Panc1 (cell line): ENCODE measurements around the gene LCE1F. TPM values are rescaled to one million over a fixed set of nuclear protein-coding genes. Genes with fewer than 3 reads are reported as not detected.

Source experiments
- ATAC-seq: fragments of 200-7000 bp; cut with Tn5 transposase; 2 replicates; pipeline ENCODE4 v1.9.1; 2020; ENCODE audit warnings: mild to moderate bottlenecking, moderate library complexity
- BruUV-seq: library from RNA; stranded (reverse); fragments of 400-500 nt; replicated peaks from 2 replicates; lab custom pipeline; 2021; lab: Mats Ljungman, UMichigan
- CTCF ChIA-PET: fragments of 300-600 bp; sonication (Branson Sonifier 250); formaldehyde crosslinking; loops from one replicate; lab custom pipeline; 2022; ENCODE audit warnings: antibody characterized with exemption; lab: Charles Lee
- POLR2A ChIA-PET: fragments of 300-600 bp; sonication (Branson Sonifier 250); formaldehyde crosslinking; loops from one replicate; lab custom pipeline; 2022; ENCODE audit warnings: antibody characterized with exemption; lab: Charles Lee
- DNase-seq: peaks from one replicate; pipeline ENCODE4 v3.0.0-alpha.2; 2010; ENCODE audit warnings: low read depth, low spot score
- H3K27ac ChIP-seq: 2 replicates; pipeline ENCODE4 v1.5.1; 2011; ENCODE audit warnings: mild to moderate bottlenecking, low read length, inconsistent platforms
- H3K27me3 ChIP-seq: fragments of 200-500 bp; sonication (Bioruptor generic); 2 replicates; pipeline ENCODE4 v1.6.0; 2014; ENCODE audit warnings: low read length, inconsistent platforms; ENCODE audit not compliant: control insufficient read depth, insufficient read depth
- H3K36me3 ChIP-seq: fragments of 200-500 bp; sonication (Bioruptor generic); 2 replicates; pipeline ENCODE4 v1.5.1; 2014; ENCODE audit warnings: inconsistent platforms, mild to moderate bottlenecking, low read length, moderate library complexity; ENCODE audit not compliant: control insufficient read depth, insufficient read depth
- H3K4me1 ChIP-seq: 2 replicates; pipeline ENCODE4 v1.5.1; 2011; ENCODE audit warnings: inconsistent platforms, mild to moderate bottlenecking, low read length, moderate library complexity; ENCODE audit not compliant: control insufficient read depth, insufficient read depth
- H3K4me3 ChIP-seq, 2 experiments: 2 replicates each; pipeline ENCODE4 v1.5.1; 2011 to 2012; ENCODE audit warnings: low read depth in 2 of 2, low read length in 2 of 2, mild to moderate bottlenecking in 2 of 2, inconsistent platforms in 1 of 2, moderate library complexity in 1 of 2
- H3K9me3 ChIP-seq: fragments of 200-500 bp; sonication (Bioruptor generic); 2 replicates; pipeline ENCODE4 v1.5.1; 2014; ENCODE audit warnings: low read depth, mild to moderate bottlenecking, inconsistent platforms, low read length, moderate library complexity; ENCODE audit not compliant: control insufficient read depth, insufficient read depth
- POLR2AphosphoS5 ChIP-seq: IDR thresholded peaks from 2 replicates; pipeline ENCODE4 v1.6.1; 2012; ENCODE audit warnings: mild to moderate bottlenecking, low read depth, low read length, moderate library complexity
- SIN3A ChIP-seq: IDR thresholded peaks from 2 replicates; pipeline ENCODE4 v1.6.1; 2012; ENCODE audit warnings: low read depth, mild to moderate bottlenecking, low read length, moderate library complexity, borderline replicate concordance; ENCODE audit not compliant: insufficient read depth
- TCF7L2 ChIP-seq: IDR thresholded peaks from 2 replicates; pipeline ENCODE4 v1.6.1; 2011; ENCODE audit warnings: mild to moderate bottlenecking, low read depth, low read length, inconsistent platforms
- in situ Hi-C: cut with HindIII; loops from 2 replicates; pipeline ENCODE4 v1.10.0; 2016; ENCODE audit warnings: low sequenced_read_pairs, low pct_unique_long_range_greater_than_20kb
- intact Hi-C: fragments of 100-400 bp; cut with micrococcal nuclease; formaldehyde crosslinking; loops from one replicate; pipeline ENCODE4 v1.10.0; 2022; ENCODE audit not compliant: unreplicated experiment
- total RNA-seq: library from RNA; stranded (reverse); gene quantifications from one replicate; pipeline ENCODE4 v1.2.1, GENCODE V29; 2021; ENCODE audit not compliant: unreplicated experiment
- TF ChIP-seq, protein P1 (sequence below): fragments of 450-650 bp; IDR thresholded peaks from 2 replicates; pipeline ENCODE4 v1.5.1; 2017; ENCODE audit warnings: mild to moderate bottlenecking
- TF ChIP-seq, protein P2 (sequence below), 2 experiments: IDR thresholded peaks; 2 replicates each; pipeline ENCODE4 v1.6.1; 2011 to 2012; ENCODE audit warnings: low read depth in 2 of 2, control low read depth in 1 of 2, low read length in 1 of 2, mild to moderate bottlenecking in 1 of 2, moderate library complexity in 1 of 2; ENCODE audit not compliant: insufficient read depth in 1 of 2

Gene LCE1F
- total RNA-seq, 1 experiment from 2014 or later = not detected

DNA sequence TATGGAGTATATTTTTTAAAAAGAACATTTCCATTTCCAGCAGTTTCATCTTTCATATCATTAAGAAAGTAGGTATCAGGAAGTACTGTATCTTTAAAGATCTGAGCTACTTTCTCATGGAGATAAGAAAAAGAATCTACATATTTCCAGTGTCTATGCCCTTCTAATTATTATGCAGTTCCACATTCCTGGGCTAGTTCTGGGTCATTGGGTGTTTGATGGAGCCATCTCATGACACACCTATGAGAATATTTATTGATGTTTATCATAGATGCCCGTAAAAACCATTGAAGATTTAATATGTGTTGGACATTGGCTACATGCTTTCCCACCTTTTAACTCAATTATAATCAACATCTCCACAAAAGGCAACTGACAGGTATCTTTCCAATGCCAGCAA is 46.0 kb upstream of the LCE1F start:
- Histone ChIP-seq H3K4me3 (no peak overlapping the region), H3K4me1 (no peaks in the 10 kb centered on the region), H3K27me3 (no peaks in the 10 kb centered on the region; the same call in none of the 2 replicates), H3K36me3 (no peaks in the 10 kb centered on the region), H3K9me3 (no peaks in the 10 kb centered on the region), H3K27ac (no peak overlapping the region)
- CTCF ChIA-PET = no interaction called here
- BruUV-seq = no TSS peak
- ATAC-seq (no peak), DNase-seq (no peak)
- intact Hi-C loops = no loop called here
- in situ Hi-C loops = no loop called here
- TF ChIP-seq, protein P1, sequence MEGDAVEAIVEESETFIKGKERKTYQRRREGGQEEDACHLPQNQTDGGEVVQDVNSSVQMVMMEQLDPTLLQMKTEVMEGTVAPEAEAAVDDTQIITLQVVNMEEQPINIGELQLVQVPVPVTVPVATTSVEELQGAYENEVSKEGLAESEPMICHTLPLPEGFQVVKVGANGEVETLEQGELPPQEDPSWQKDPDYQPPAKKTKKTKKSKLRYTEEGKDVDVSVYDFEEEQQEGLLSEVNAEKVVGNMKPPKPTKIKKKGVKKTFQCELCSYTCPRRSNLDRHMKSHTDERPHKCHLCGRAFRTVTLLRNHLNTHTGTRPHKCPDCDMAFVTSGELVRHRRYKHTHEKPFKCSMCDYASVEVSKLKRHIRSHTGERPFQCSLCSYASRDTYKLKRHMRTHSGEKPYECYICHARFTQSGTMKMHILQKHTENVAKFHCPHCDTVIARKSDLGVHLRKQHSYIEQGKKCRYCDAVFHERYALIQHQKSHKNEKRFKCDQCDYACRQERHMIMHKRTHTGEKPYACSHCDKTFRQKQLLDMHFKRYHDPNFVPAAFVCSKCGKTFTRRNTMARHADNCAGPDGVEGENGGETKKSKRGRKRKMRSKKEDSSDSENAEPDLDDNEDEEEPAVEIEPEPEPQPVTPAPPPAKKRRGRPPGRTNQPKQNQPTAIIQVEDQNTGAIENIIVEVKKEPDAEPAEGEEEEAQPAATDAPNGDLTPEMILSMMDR = no peak
- TF ChIP-seq TCF7L2 (no peak), SIN3A (no peak), POLR2AphosphoS5 (no peak)
- TF ChIP-seq, protein P2, sequence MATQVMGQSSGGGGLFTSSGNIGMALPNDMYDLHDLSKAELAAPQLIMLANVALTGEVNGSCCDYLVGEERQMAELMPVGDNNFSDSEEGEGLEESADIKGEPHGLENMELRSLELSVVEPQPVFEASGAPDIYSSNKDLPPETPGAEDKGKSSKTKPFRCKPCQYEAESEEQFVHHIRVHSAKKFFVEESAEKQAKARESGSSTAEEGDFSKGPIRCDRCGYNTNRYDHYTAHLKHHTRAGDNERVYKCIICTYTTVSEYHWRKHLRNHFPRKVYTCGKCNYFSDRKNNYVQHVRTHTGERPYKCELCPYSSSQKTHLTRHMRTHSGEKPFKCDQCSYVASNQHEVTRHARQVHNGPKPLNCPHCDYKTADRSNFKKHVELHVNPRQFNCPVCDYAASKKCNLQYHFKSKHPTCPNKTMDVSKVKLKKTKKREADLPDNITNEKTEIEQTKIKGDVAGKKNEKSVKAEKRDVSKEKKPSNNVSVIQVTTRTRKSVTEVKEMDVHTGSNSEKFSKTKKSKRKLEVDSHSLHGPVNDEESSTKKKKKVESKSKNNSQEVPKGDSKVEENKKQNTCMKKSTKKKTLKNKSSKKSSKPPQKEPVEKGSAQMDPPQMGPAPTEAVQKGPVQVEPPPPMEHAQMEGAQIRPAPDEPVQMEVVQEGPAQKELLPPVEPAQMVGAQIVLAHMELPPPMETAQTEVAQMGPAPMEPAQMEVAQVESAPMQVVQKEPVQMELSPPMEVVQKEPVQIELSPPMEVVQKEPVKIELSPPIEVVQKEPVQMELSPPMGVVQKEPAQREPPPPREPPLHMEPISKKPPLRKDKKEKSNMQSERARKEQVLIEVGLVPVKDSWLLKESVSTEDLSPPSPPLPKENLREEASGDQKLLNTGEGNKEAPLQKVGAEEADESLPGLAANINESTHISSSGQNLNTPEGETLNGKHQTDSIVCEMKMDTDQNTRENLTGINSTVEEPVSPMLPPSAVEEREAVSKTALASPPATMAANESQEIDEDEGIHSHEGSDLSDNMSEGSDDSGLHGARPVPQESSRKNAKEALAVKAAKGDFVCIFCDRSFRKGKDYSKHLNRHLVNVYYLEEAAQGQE (IDR thresholded peaks at IDR 0.05; ENCODE audit: insufficient read depth in 1 of 2, low read depth in 2 of 2, low read length in 1 of 2) = no peak
- POLR2A ChIA-PET = no interaction called here

DNA sequence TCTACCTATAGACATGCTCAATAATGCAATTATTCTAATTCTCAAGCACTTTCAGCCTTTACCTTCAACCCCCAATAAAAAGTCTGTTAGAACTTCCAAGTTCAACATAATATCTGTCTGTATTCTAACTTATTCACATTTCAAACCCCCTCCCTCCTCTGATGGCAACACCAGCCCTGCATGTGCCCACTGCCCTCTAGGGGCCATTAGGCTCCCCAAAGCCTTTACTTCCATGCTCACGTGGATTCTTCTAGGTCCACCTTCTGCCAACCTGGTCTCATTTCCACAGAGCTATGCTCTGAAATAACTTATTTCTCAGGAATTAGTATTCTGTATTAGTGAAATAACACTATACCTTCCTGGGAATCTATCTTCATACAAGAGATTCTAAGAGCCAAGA is 39.3 kb upstream of the LCE1F start:
- POLR2A ChIA-PET = interaction anchor here (0.6 kb wide), 1 partner anchor 86 kb away, joined by 3 read pairs; no protein-coding TSS in a partner anchor
- Histone ChIP-seq H3K27me3 (no peaks in the 10 kb centered on the region; the same call in 1 of the 2 replicates), H3K36me3 (no peaks in the 10 kb centered on the region), H3K4me3 (no peak overlapping the region), H3K4me1 (no peaks in the 10 kb centered on the region), H3K9me3 (no peaks in the 10 kb centered on the region), H3K27ac (no peak overlapping the region)
- intact Hi-C loops = no loop called here
- in situ Hi-C loops = no loop called here
- BruUV-seq = no TSS peak
- CTCF ChIA-PET = no interaction called here
- ATAC-seq (no peak), DNase-seq (no peak)
- TF ChIP-seq POLR2AphosphoS5 = no peak
- no peak for TF ChIP-seq TCF7L2
- no peak for TF ChIP-seq SIN3A
- TF ChIP-seq, protein P1 = peak; percentile 55
- TF ChIP-seq, protein P2 (IDR thresholded peaks at IDR 0.05; ENCODE audit: insufficient read depth in 1 of 2, low read depth in 2 of 2, low read length in 1 of 2) = no peak
